Liver (tissue), 9 donors: ENCODE results near the gene TINAG. TPM values are rescaled to one million over a fixed set of nuclear protein-coding genes. Genes with fewer than 3 reads are reported as not detected.

Experiments used
- DNase-seq: peaks from one replicate; pipeline ENCODE4 v3.0.0-alpha.2; 2017; ENCODE audit warnings: low spot score
- H3K27ac ChIP-seq, 2 donors: one replicate each; pipeline ENCODE4 v1.7.0; 2013; ENCODE audit warnings: inconsistent platforms in 2 of 2, low read length in 2 of 2, control low read depth in 1 of 2, low read depth in 1 of 2, mild to moderate bottlenecking in 1 of 2
- H3K27me3 ChIP-seq, 4 donors: one replicate each; pipeline versions ENCODE4 v1.6.1 to v1.7.0; 2013; ENCODE audit warnings: low read length in 3 of 4, inconsistent platforms in 1 of 4, mild to moderate bottlenecking in 1 of 4, moderate library complexity in 1 of 4; ENCODE audit not compliant: control insufficient read depth in 4 of 4, insufficient read depth in 4 of 4
- H3K36me3 ChIP-seq, 4 donors: one replicate each; pipeline versions ENCODE4 v1.6.1 to v1.7.0; 2013; ENCODE audit warnings: low read length in 3 of 4, mild to moderate bottlenecking in 3 of 4, low read depth in 1 of 4, moderate library complexity in 1 of 4; ENCODE audit not compliant: control insufficient read depth in 4 of 4, insufficient read depth in 3 of 4
- H3K4me1 ChIP-seq, 4 donors: one replicate each; pipeline versions ENCODE4 v1.6.1 to v1.7.0; 2013; ENCODE audit warnings: low read length in 3 of 4, mild to moderate bottlenecking in 3 of 4, moderate library complexity in 1 of 4; ENCODE audit not compliant: control insufficient read depth in 4 of 4, insufficient read depth in 4 of 4
- H3K4me3 ChIP-seq, 3 donors: one replicate each; pipeline versions ENCODE4 v1.6.1 to v1.7.0; 2013; ENCODE audit warnings: low read length in 3 of 3, control low read depth in 1 of 3, low read depth in 1 of 3, mild to moderate bottlenecking in 1 of 3
- H3K9ac ChIP-seq, 2 donors: one replicate each; pipeline ENCODE4 v1.7.0; 2013; ENCODE audit warnings: low read length in 2 of 2, mild to moderate bottlenecking in 2 of 2, moderate library complexity in 2 of 2, control low read depth in 1 of 2, low read depth in 1 of 2
- H3K9me3 ChIP-seq, 4 donors: one replicate each; pipeline versions ENCODE4 v1.6.1 to v1.7.0; 2013; ENCODE audit warnings: low read length in 3 of 4; ENCODE audit not compliant: control insufficient read depth in 4 of 4
- ATF3 ChIP-seq: IDR thresholded peaks from 2 replicates; pipeline ENCODE4 v1.6.1; 2016; ENCODE audit warnings: antibody characterized with exemption
- EGR1 ChIP-seq, 2 donors: IDR thresholded peaks; 2 replicates each; pipeline ENCODE4 v1.6.1; 2016 to 2018; ENCODE audit warnings: antibody characterized with exemption in 2 of 2, low read depth in 2 of 2
- GABPA ChIP-seq, 2 donors: IDR thresholded peaks in 1 of 2; conservative IDR thresholded peaks in 1 of 2; 2 replicates each; pipeline ENCODE4 v1.6.1; 2016; ENCODE audit warnings: antibody characterized with exemption in 2 of 2, mild to moderate bottlenecking in 1 of 2, moderate library complexity in 1 of 2
- HNF4A ChIP-seq, 2 donors: conservative IDR thresholded peaks; 2 replicates each; pipeline ENCODE4 v1.6.1; 2016; ENCODE audit warnings: antibody characterized with exemption in 2 of 2, mild to moderate bottlenecking in 2 of 2
- HNF4G ChIP-seq: IDR thresholded peaks from 2 replicates; pipeline ENCODE4 v1.6.1; 2016; ENCODE audit warnings: antibody characterized with exemption
- JUND ChIP-seq, 2 donors: IDR thresholded peaks; 2 replicates each; pipeline ENCODE4 v1.6.1; 2016; ENCODE audit warnings: antibody characterized with exemption in 2 of 2
- NR2F2 ChIP-seq: IDR thresholded peaks from 2 replicates; pipeline ENCODE4 v1.6.1; 2016; ENCODE audit warnings: antibody characterized with exemption
- RAD21 ChIP-seq, 2 donors: IDR thresholded peaks; 2 replicates each; pipeline ENCODE4 v1.6.1; 2016; ENCODE audit warnings: antibody characterized with exemption in 2 of 2, mild to moderate bottlenecking in 2 of 2
- RXRA ChIP-seq, 2 donors: IDR thresholded peaks; 2 replicates each; pipeline ENCODE4 v1.6.1; 2017 to 2018; ENCODE audit warnings: antibody characterized with exemption in 2 of 2, mild to moderate bottlenecking in 1 of 2
- TAF1 ChIP-seq: conservative IDR thresholded peaks from 2 replicates; pipeline ENCODE4 v1.6.1; 2016; ENCODE audit warnings: antibody characterized with exemption, mild to moderate bottlenecking
- YY1 ChIP-seq: IDR thresholded peaks from 2 replicates; pipeline ENCODE4 v1.6.1; 2016; ENCODE audit warnings: antibody characterized with exemption, mild to moderate bottlenecking
- WGBS: extraction: QIAGEN DNeasy Blood & Tissue Kit; methylation state at CpG from one replicate; pipeline ENCODE4 v1.1.7; 2013; 5-methylcytosine and 5-hydroxymethylcytosine counted together
- polyA plus RNA-seq, 2 donors: library from polyadenylated mRNA; stranded (reverse) in 1 of 2; unstranded in 1 of 2; fragments of 200-250 nt in 1 of 2; fragments of >200 nt in 1 of 2; fragmentation: Nextera tagmentation in 1 of 2; extraction: Ambion mirVana in 1 of 2; gene quantifications; one replicate each; pipeline versions ENCODE4 v1.2.1 to v1.2.3, GENCODE V29; 2013 to 2015
- total RNA-seq, 2 donors: library from RNA; depleted of rRNA; stranded (reverse); fragments of >200 nt; gene quantifications; one replicate each; pipeline ENCODE4 v1.2.3, GENCODE V29; 2014
- TF ChIP-seq, protein P1 (sequence below): fragments of 150-350 bp; IDR thresholded peaks from 2 replicates; pipeline ENCODE4 v1.5.1; 2017; ENCODE audit warnings: improper control_type of control experiment, low read depth, low read length; ENCODE audit not compliant: missing input control
- TF ChIP-seq, protein P2 (sequence below): IDR thresholded peaks from 2 replicates; pipeline ENCODE4 v1.6.1; 2016; ENCODE audit warnings: antibody characterized with exemption
- donor health status: healthy.
- donor health status: healthy.
- donor health status: healthy.
- donor health status: healthy.
- donor health status: healthy.

Gene TINAG
- total and polyA plus RNA-seq, 4 donors, result not detected

DNA sequence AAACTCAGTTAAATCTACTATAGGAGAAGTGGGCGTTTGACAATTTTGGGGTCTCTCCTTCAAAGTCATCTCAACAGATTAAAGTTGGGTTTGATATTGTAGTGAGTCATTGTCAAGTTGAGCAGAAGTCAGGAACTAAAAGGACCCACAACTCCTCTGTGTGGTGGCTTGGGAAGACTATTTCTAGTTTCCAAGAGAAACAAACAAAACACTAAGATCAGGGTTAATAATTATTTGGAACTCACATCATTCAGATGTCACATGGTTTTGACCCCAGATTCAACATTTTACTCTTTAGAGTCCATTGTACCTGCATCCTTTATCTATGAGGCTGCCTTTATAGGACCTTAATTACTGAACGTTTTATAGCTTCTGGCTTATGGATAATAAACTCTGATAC lies 45.3 kb upstream of the TINAG start:
- WGBS, result 66% methylated on average over 2 of the region's 2 CpGs
- Histone ChIP-seq H3K4me3 (no peak overlapping the region), H3K4me1 (no peaks in the 10 kb centered on the region), H3K36me3 (peaks cover 0 to 2% (median 0%) of the 10 kb centered on the region in 4 donors), H3K9me3 (no peaks in the 10 kb centered on the region), H3K27me3 (no peaks in the 10 kb centered on the region), H3K27ac (no peak overlapping the region), H3K9ac (no peak overlapping the region)
- TF ChIP-seq HNF4A (conservative IDR thresholded peaks at IDR 0.05) (no peak), GABPA (IDR thresholded peaks at IDR 0.05 in 1 of 2, conservative IDR thresholded peaks at IDR 0.05 in 1 of 2) (no peak), RAD21 (IDR thresholded peaks at IDR 0.05) (no peak), EGR1 (IDR thresholded peaks at IDR 0.05; ENCODE audit: low read depth in 2 of 2) (no peak), JUND (IDR thresholded peaks at IDR 0.05) (no peak), HNF4G (no peak), YY1 (no peak), NR2F2 (no peak), TAF1 (no peak), ATF3 (no peak), RXRA (IDR thresholded peaks at IDR 0.05) (no peak)
- TF ChIP-seq, protein P1, sequence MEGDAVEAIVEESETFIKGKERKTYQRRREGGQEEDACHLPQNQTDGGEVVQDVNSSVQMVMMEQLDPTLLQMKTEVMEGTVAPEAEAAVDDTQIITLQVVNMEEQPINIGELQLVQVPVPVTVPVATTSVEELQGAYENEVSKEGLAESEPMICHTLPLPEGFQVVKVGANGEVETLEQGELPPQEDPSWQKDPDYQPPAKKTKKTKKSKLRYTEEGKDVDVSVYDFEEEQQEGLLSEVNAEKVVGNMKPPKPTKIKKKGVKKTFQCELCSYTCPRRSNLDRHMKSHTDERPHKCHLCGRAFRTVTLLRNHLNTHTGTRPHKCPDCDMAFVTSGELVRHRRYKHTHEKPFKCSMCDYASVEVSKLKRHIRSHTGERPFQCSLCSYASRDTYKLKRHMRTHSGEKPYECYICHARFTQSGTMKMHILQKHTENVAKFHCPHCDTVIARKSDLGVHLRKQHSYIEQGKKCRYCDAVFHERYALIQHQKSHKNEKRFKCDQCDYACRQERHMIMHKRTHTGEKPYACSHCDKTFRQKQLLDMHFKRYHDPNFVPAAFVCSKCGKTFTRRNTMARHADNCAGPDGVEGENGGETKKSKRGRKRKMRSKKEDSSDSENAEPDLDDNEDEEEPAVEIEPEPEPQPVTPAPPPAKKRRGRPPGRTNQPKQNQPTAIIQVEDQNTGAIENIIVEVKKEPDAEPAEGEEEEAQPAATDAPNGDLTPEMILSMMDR, result no peak
- TF ChIP-seq, protein P2, sequence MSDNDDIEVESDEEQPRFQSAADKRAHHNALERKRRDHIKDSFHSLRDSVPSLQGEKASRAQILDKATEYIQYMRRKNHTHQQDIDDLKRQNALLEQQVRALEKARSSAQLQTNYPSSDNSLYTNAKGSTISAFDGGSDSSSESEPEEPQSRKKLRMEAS, result no peak
- no peak for DNase-seq

- Histone ChIP-seq H3K4me3 (no peak overlapping the region), H3K4me1 (no peaks in the 10 kb centered on the region), H3K36me3 (peaks cover 0 to 2% (median 0%) of the 10 kb centered on the region in 4 donors), H3K27ac (no peak overlapping the region), H3K27me3 (no peaks in the 10 kb centered on the region), H3K9ac (no peak overlapping the region), H3K9me3 (no peaks in the 10 kb centered on the region)
- WGBS, result 97% methylated on average over 4 of the region's 4 CpGs
- no peak for TF ChIP-seq JUND (IDR thresholded peaks at IDR 0.05)
- no peak for DNase-seq
Measured at GRCh38 chr6:54264581-54265272, 43.5 kb upstream of the TINAG start.

DNA sequence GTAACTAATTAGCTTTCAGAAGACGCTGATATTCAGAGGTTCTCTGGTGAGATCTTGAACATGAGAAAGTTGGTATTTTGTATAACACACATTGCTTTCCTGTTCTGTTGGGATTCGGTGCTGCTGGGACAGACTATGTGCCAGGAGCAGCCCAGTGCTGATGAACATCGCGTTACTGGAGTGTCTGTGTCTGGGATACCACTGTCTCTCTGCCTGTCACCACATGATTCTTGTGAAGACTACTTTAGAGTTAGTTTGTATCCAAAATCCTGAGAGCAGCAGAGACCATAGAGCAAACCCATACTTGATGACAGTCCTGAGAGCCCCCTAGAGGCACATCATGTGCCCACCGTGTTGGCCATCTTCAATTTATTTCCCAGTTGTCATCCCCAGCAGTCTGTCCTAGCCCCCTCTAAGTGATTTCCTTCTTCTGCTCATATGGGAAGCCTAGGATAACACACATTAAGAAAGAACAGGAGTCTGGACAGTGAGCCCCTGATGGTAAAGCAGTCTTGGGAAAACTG lies 41.8 kb upstream of the TINAG start:
- H3K36me3 ChIP-seq, result peaks cover 0 to 2% (median 0%) of the 10 kb centered on the region in 4 donors

More for the DNA sequence above, 41.8 kb upstream of the TINAG start:
- Histone ChIP-seq H3K27me3 (no peaks in the 10 kb centered on the region), H3K4me3 (no peak overlapping the region), H3K9ac (no peak overlapping the region), H3K27ac (no peak overlapping the region), H3K4me1 (no peaks in the 10 kb centered on the region), H3K9me3 (no peaks in the 10 kb centered on the region)
- WGBS, result 85% methylated on average over 5 of the region's 5 CpGs
- no peak for DNase-seq
- TF ChIP-seq, protein P2, result no peak
